ENCODE results near the gene CMSS1.

CMSS1 gene

GRCh38 chr3:99972380-99973104 is 154.9 kb downstream of the CMSS1 start:
- no peak for TF ChIP-seq CTCF (IDR thresholded peaks at IDR 0.05; ENCODE audit: insufficient read depth, low read depth, low read length, missing control alignments)

GRCh38 chr3:99974989-99975388 is 157.3 kb downstream of the CMSS1 start:
- no peak overlapping the region for H3K4me3 ChIP-seq (ENCODE audit: low read depth, low read length)
- TF ChIP-seq CTCF (IDR thresholded peaks at IDR 0.05; ENCODE audit: insufficient read depth, low read depth, low read length, missing control alignments): no peak
- no peak for DNase-seq (ENCODE audit: low read depth)

More at GRCh38 chr3:99972380-99973104, 154.9 kb downstream of the CMSS1 start:
- DNase-seq (ENCODE audit: low read depth): no peak
- no peak overlapping the region for H3K4me3 ChIP-seq (ENCODE audit: low read depth, low read length)

GRCh38 chr3:99976584-99976983 is 158.9 kb downstream of the CMSS1 start:
- H3K4me3 ChIP-seq (ENCODE audit: low read depth, low read length): no peak overlapping the region
- no peak for TF ChIP-seq CTCF (IDR thresholded peaks at IDR 0.05; ENCODE audit: insufficient read depth, low read depth, low read length, missing control alignments)
- no peak for DNase-seq (ENCODE audit: low read depth)

GRCh38 chr3:99978221-99978620 is 160.6 kb downstream of the CMSS1 start:
- DNase-seq (ENCODE audit: low read depth): no peak
- no peak overlapping the region for H3K4me3 ChIP-seq (ENCODE audit: low read depth, low read length)
- TF ChIP-seq CTCF (IDR thresholded peaks at IDR 0.05; ENCODE audit: insufficient read depth, low read depth, low read length, missing control alignments): no peak

- no peak overlapping the region for H3K4me3 ChIP-seq (ENCODE audit: low read depth, low read length)
- no peak for TF ChIP-seq CTCF (IDR thresholded peaks at IDR 0.05; ENCODE audit: insufficient read depth, low read depth, low read length, missing control alignments)
- DNase-seq (ENCODE audit: low read depth): no peak
These were observed 162.9 kb downstream of the CMSS1 start for GRCh38 chr3:99980606-99981005.

GRCh38 chr3:99981138-99981537 is 163.5 kb downstream of the CMSS1 start:
- DNase-seq (ENCODE audit: low read depth): no peak
- H3K4me3 ChIP-seq (ENCODE audit: low read depth, low read length): no peak overlapping the region
- no peak for TF ChIP-seq CTCF (IDR thresholded peaks at IDR 0.05; ENCODE audit: insufficient read depth, low read depth, low read length, missing control alignments)

- no peak for TF ChIP-seq CTCF (IDR thresholded peaks at IDR 0.05; ENCODE audit: insufficient read depth, low read depth, low read length, missing control alignments)
- no peak for DNase-seq (ENCODE audit: low read depth)
- no peak overlapping the region for H3K4me3 ChIP-seq (ENCODE audit: low read depth, low read length)
These were observed 165.0 kb downstream of the CMSS1 start for GRCh38 chr3:99982650-99983049.

All from GM12865 (cell line).